Neural cell (in vitro differentiated cells): ENCODE data around the gene FXN.

Source experiments
- EP300 ChIP-seq: fragments of 450-650 bp; conservative IDR thresholded peaks from 2 replicates; pipeline ENCODE4 v1.6.1; 2014; ENCODE audit warnings: antibody characterized with exemption, mild to moderate bottlenecking, moderate library complexity; ENCODE audit not compliant: poor library complexity, severe bottlenecking
- TF ChIP-seq, protein P1 (sequence below): fragments of 450-650 bp; IDR thresholded peaks from 2 replicates; pipeline ENCODE4 v1.5.1; 2014; ENCODE audit warnings: antibody characterized with exemption, mild to moderate bottlenecking, moderate library complexity; ENCODE audit not compliant: poor library complexity, severe bottlenecking

DNA sequence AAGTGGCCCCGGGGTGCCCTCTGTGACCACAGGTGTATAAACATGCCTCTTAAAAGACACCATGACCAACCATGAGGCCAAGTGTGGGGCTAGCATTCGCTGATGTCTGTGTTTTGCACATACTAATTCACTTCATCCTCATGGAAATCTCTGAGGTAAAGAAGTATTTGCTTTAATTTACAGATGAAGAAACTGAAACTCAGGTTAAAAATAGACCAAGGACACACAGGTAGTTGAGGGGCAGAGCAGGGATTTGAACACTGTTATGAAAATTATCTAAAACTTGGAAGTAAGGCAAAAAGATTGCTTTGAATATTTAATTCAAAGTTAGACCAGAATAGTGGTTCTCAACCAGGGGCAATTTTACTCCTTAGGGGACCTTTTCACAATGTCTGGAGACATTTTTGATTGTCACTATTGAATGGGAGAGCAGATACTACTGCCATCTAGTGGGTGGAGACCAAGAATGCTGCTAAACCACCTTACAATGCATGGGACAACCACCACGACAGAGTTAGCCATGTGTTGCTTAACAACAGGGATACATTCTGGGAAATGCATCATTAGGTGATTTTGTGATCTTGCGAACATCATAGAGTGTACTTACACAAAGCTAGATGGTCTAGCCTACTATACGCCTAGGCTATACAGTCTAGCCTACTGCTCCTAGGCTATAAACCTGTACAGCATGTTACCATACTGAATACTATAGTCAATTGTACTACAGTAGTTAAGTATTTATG lies 8.0 kb upstream of the FXN start:
- TF ChIP-seq, protein P1, sequence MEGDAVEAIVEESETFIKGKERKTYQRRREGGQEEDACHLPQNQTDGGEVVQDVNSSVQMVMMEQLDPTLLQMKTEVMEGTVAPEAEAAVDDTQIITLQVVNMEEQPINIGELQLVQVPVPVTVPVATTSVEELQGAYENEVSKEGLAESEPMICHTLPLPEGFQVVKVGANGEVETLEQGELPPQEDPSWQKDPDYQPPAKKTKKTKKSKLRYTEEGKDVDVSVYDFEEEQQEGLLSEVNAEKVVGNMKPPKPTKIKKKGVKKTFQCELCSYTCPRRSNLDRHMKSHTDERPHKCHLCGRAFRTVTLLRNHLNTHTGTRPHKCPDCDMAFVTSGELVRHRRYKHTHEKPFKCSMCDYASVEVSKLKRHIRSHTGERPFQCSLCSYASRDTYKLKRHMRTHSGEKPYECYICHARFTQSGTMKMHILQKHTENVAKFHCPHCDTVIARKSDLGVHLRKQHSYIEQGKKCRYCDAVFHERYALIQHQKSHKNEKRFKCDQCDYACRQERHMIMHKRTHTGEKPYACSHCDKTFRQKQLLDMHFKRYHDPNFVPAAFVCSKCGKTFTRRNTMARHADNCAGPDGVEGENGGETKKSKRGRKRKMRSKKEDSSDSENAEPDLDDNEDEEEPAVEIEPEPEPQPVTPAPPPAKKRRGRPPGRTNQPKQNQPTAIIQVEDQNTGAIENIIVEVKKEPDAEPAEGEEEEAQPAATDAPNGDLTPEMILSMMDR, result peak; percentile 91
- no peak for TF ChIP-seq EP300
